Islet of Langerhans (tissue), 1 donor: ENCODE measurements around the gene GALNT2.

ENCODE experiments used
- FAIRE-seq: peaks from one replicate; lab custom pipeline; 2011; peaks lifted over from hg19 to GRCh38; lab: Jason Lieb, UNC

GALNT2 gene

DNA sequence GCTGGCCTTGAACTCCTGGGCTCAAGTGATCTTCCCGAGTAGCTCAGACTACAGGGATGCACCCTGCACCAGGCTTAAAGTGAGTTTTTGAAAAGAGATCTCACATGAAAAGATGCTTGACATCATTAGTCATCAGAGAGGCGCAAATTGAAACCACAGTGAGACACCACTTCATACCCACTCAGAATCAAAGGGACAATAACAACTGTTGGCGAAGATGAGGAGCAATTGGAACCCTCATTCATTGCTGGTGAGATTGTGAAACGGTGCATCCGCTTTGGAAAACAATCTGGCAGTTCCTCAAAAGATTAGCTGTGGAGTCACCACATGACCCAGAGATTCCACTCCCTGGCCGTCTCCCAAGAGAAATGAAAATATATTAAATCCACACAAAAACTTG is 236.8 kb downstream of the GALNT2 start:
- no peak for FAIRE-seq

DNA sequence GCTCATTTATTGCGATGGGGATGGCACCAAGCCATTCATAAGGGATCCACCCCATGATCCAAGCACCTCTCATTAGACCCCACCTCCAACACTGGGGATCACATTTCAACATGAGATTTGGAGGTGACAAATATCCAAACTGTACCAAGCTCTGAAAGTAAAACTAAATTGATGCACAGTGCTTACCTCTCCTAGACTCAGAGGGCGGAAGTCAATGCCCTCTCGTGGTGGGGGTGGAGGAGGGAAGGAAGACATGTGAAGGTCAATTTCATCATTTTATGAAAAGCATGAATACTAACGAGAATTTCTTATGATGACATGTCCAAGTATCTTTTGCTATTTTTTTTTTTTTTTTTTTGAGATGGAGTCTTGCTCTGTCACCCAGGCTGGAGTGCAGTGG is 239.1 kb downstream of the GALNT2 start:
- no peak for FAIRE-seq

DNA sequence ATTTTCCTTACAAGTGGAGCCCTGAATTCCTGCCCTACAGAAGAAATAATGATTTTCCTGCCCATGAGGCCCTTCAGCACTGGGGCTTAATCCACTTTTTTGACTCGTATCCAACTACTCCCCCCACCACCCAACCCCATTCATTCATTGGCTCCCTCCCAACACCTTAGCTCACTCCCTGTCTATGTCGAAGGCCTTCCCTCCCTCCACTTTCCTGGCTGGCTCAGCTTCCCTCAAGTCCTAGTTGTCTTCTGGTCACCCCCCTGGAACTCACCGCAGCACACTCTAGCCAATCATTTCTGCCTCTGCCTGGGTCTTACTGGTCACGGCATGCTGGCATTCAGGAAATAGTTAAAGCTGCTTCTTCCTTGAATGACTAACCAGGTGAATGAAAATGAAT is 240.2 kb downstream of the GALNT2 start:
- no peak for FAIRE-seq

GRCh38 chr1:230308039-230308438 is 241.0 kb downstream of the GALNT2 start:
- FAIRE-seq: no peak

GRCh38 chr1:230308821-230309220 is 241.8 kb downstream of the GALNT2 start:
- no peak for FAIRE-seq

DNA sequence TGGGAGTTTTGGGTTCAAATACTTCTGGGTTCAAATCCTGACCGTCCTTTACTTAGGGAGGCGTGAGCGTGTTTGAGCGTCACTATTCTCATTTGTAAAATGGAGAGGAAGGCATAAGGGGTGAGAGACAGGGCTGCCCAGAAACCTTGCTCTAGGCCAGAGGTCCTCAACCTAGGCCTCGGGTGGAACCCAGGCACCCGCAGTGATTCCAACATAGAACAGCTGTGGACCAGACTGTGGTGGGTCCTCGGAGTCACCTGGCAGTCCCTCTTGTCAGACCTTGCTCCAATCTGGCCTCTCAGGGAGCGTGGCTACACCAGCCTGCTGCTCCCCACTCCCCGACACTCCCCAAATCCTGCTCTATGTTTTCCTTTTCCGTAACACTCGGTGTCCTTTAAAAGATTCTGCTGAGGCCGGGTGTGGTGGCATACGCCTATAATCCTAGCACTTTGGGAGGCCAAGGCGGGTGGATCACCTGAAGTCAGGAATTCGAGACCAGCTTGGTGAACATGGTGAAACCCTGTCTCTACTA is 242.7 kb downstream of the GALNT2 start:
- no peak for FAIRE-seq

GRCh38 chr1:230310381-230311163 is 243.5 kb downstream of the GALNT2 start:
- no peak for FAIRE-seq

DNA sequence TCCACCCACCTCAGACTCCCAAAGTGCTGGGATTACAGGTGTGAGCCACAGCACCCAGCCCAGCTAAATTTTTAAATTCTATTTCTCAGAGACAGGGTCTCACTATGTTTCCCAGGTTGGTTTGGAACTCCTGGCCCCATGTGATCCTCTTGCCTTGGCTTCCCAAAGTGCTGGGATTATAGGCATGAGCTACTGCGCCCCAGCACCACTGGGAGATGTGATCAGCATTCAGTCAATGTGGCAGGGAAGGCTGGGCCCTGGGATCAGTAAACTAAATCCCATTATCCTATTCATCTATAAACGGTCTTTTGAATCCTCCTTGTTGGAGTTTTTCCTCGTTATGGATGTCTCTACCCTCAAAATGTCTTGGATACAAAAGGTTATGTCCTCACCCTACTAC is 245.6 kb downstream of the GALNT2 start:
- FAIRE-seq: no peak

DNA sequence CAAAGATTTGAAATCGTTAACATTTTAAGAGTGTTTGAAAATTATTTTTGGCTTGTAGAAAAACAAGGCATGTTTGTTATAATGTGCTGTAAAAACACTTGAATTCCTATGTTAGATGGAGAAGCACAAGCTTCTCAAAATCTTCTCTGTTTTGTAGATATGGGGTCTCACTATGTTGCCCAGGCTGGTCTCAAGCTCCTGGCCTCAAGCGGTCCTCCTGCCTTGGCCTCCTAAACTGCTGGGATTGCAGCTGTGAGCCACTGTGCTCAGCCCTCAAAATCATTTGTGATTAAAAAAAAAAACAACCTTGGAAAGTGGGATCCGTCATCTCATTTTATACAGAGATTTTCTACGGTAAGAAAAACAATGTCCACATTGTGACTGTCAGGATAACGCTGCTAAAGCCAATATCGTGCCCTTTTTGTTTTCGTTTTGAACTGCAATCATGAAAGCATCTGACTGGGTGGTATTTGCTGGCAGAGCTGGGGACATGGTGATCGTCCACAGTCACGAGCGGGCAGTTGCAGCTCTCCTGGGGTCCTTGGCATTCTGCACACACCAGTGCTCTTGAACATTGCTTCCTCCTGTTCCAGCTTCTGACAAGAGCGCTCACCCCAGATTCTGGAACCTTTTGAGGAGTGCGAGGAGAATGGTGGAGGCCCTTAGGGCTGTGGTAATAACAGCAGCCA is 246.6 kb downstream of the GALNT2 start:
- FAIRE-seq: no peak

DNA sequence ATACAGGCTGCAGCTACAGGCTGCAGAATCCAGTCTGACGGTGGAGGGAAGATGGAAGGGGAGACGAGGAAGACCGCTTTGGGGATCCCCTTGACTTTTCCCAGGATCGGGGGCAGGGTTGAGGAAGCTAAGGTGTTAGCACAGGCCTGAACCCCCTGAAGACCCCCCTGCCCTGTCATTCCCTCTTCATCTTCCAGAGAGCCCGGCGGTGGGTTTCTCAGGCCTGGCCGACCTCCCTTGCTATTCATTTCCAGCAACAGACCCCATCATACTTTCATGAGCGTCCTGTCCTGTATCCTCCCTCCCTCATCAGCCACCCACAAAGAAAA is 247.1 kb downstream of the GALNT2 start:
- FAIRE-seq: no peak

- FAIRE-seq: no peak
Observed at GRCh38 chr1:230315099-230315498, 248.1 kb downstream of the GALNT2 start.

DNA sequence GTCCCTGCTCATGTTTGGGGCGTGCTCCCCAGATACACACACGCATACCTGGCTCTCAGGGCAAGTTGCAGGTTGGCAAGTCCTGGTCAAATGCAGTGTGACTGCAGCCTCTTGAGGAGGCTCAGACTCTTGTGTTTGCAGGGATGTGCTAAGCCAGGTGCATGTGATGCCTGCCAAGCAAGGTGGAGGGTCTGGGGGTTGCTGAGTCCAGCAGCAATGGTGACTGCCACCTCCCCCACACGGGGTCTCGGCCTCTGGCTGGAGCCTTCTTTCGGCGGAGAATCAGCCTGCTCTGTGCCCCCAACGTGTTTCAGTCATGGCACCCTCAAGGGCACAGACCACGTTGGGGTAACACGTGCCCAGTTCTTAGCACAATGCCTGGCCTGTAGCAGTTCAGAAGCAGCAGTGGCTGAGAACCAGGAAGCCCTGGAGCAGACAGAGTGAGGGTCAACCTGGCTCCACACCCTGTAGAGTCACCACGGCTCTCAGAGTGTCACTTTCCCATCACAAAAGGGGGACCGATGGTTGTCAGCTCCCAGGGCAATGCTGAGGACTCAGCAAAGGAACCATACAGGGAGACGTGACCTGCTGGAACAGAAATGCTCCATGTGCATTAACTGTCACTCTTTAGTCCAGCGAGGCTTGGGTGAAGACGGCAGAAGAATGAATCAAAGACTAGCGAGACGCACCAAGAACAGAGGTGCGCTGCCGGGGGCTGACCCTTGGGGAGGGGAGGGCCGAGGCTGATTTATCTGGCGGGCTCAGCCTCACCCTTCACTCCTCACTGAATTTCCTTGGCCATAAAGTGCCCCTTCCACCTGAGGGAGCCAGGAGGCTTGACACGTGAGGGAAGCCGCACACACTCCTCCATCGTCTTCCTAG is 250.1 kb downstream of the GALNT2 start:
- FAIRE-seq: no peak

DNA sequence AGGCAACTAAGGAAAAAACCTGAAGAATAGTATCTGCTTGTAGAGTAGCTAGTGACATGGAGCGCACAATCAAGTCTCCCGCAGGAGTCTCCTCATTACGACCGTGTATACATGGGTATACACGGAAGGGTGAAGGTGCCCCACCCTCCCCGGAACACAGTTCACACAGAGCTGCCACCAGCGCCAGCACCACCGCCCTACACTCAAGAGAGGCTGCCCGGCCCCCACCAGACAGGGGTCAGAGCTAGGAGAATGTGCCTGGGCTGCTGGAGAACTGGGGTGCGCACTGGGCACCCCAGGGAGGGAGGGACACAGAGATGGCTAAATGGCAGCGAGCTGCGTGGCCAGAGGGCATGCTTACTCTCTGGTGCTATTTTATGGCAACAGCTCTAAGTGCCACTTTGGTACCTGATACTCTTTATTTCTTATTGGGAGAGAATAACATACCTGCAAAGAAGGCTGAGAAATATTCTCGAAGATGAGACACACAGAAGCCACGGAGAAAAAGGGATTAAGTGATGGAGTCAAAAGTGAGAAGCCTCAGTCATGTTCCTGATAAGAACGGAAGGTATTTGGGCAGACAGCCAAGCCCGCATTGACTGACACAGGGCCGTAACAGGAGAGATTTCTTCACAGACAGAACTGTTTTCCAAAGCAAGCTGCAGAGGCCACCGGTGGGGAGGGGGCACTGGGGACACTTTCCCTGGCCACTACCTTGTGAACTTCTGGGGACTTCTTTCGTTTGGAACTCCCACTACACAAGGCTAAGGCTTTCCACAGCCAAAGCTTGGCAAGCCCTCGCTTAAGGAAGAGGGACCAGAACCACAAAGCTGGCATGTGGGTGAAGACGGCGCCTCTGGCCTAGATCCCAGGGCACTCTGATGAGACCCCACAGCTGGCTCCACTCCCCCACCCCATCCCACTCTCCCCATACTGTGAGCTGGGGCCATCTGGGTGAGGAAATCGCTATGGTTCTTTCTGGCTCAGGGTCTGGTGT is 251.1 kb downstream of the GALNT2 start:
- no peak for FAIRE-seq

- FAIRE-seq: no peak
Observed at GRCh38 chr1:230319014-230319747, 252.1 kb downstream of the GALNT2 start.

GRCh38 chr1:230320804-230321203 is 253.8 kb downstream of the GALNT2 start:
- no peak for FAIRE-seq

DNA sequence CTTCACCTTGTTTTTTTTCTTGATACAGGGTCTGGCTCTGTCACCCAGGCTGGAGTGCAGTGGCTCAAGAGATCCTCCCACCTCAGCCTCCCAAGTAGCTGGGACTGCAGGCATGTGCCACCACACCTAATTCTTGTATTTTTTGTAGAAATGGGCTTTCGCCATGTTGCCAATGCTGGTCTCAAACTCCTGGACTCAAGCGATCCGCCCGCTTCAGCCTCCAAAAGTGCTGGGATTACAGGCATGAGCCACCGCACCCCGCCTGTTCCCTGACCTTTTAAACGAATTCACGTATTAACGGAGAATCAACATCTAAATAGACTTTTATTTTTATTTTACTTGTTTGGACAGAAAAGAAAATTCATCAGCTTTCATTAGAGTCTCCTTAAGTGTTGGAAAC is 254.3 kb downstream of the GALNT2 start:
- FAIRE-seq: no peak

DNA sequence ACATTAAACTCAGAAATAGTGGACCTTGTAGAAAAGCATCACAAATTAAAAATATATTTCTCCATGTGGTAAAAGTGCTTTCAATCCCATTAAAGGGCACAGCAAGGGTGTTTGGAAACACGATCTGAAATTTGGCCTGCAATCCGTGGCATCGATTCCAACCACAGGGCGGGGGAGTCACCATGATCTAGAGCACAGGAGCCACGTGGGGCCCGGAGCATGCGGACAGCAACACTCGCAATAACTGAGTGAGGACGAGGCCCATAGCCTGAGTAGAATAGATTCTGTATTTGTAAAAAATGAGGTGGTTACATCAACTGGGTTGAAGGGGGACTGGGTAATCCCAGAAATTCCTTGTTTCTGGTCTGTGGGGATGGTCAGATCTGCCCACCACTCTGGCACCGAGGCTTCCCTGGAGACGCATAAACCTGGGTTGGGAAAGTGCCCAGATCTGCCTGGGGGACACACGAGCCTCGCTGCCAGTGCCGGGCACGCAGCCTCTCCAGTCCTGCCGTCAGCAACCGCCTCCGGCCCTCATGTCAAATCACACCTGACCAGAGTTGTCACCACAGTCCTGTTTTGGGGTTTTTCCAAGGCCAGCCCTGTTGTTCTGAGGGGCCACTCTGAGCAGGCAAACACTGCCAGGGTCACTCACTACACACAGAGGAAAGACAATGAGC is 254.8 kb downstream of the GALNT2 start:
- no peak for FAIRE-seq

GRCh38 chr1:230322421-230322756 is 255.4 kb downstream of the GALNT2 start:
- no peak for FAIRE-seq

GRCh38 chr1:230322967-230323547 is 256.0 kb downstream of the GALNT2 start:
- no peak for FAIRE-seq

GRCh38 chr1:230323686-230324085 is 256.6 kb downstream of the GALNT2 start:
- no peak for FAIRE-seq
